DMS53 (cell line): ENCODE data around the gene BCAS3.
"Not testable (repeated sequence)": the region's sequence is repeated elsewhere in the genome, so short reads cannot be mapped to it uniquely, and the experiment has no call there.

ENCODE experiments used
- DNase-seq: peaks from one replicate; lab custom pipeline; 2025; lab: John Stamatoyannopoulos, UW

The BCAS3 gene

GRCh38 chr17:60677308-60678117 lies at the start of gene BCAS3:
Gene BCAS3, plus strand, starts transcription at chr17:60677851.
- DNase-seq = peak; percentile 98

- no peak for DNase-seq
Measured at GRCh38 chr17:60628252-60628889, 49.3 kb upstream of the BCAS3 start.

- no peak for DNase-seq
Measured at GRCh38 chr17:60629120-60629519, 48.5 kb upstream of the BCAS3 start.

- no peak for DNase-seq
Measured at GRCh38 chr17:60630352-60630751, 47.3 kb upstream of the BCAS3 start.

GRCh38 chr17:60631119-60631518 lies 46.5 kb upstream of the BCAS3 start:
- no peak for DNase-seq

- no peak for DNase-seq
Measured at GRCh38 chr17:60637683-60638082, 40.0 kb upstream of the BCAS3 start.

- DNase-seq = no peak
Measured at GRCh38 chr17:60639019-60639330, 38.7 kb upstream of the BCAS3 start.

- DNase-seq = peak; percentile 22
Measured at GRCh38 chr17:60640503-60640902, 37.1 kb upstream of the BCAS3 start.

GRCh38 chr17:60641126-60641525 lies 36.5 kb upstream of the BCAS3 start:
- DNase-seq = no peak

- peak; percentile 86 for DNase-seq
Measured at GRCh38 chr17:60641810-60642220, 35.8 kb upstream of the BCAS3 start.

GRCh38 chr17:60645918-60646523 lies 31.6 kb upstream of the BCAS3 start:
- DNase-seq = no peak

- no peak for DNase-seq
Measured at GRCh38 chr17:60646701-60647100, 30.9 kb upstream of the BCAS3 start.

- DNase-seq = no peak
Measured at GRCh38 chr17:60647705-60648104, 29.9 kb upstream of the BCAS3 start.

- no peak for DNase-seq
Measured at GRCh38 chr17:60652454-60653247, 25.0 kb upstream of the BCAS3 start.

GRCh38 chr17:60653569-60653968 lies 24.1 kb upstream of the BCAS3 start:
- no peak for DNase-seq

GRCh38 chr17:60656499-60656898 lies 21.2 kb upstream of the BCAS3 start:
- DNase-seq = no peak

GRCh38 chr17:60659156-60659555 lies 18.5 kb upstream of the BCAS3 start:
- DNase-seq = no peak

GRCh38 chr17:60661489-60661888 lies 16.2 kb upstream of the BCAS3 start:
- no peak for DNase-seq

- no peak for DNase-seq
Measured at GRCh38 chr17:60664022-60664421, 13.6 kb upstream of the BCAS3 start.

GRCh38 chr17:60665602-60666001 lies 12.0 kb upstream of the BCAS3 start:
- DNase-seq = no peak

- DNase-seq = not testable (repeated sequence)
Measured at GRCh38 chr17:60668741-60669140, 8.9 kb upstream of the BCAS3 start.

GRCh38 chr17:60671482-60671881 lies 6.2 kb upstream of the BCAS3 start:
- DNase-seq = no peak
